H1 (cell line): ENCODE measurements around the gene KRTAP4-9. TPM values are rescaled to one million over a fixed set of nuclear protein-coding genes. Genes with fewer than 3 reads are reported as not detected.
"Not testable (repeated sequence)": the region's sequence is repeated elsewhere in the genome, so short reads cannot be mapped to it uniquely, and the experiment has no call there.

ENCODE experiments used
- CTCF ChIA-PET: fragments of 300-600 bp; sonication (Branson Sonifier 250); formaldehyde crosslinking; loops from one replicate; lab custom pipeline; 2021; ENCODE audit not compliant: partially characterized antibody; lab: Charles Lee
- POLR2A ChIA-PET: fragments of 300-600 bp; sonication (Branson Sonifier 250); formaldehyde crosslinking; loops from one replicate; lab custom pipeline; 2021; ENCODE audit warnings: inconsistent platforms; ENCODE audit not compliant: partially characterized antibody; lab: Charles Lee
- DNase-seq, 2 experiments: peaks; one replicate each; pipeline versions ENCODE4 v3.0.0 to v3.0.0-alpha.2; 2010 to 2022; ENCODE audit warnings: low spot score in 2 of 2, low read depth in 1 of 2, mixed read lengths in 1 of 2
- FAIRE-seq: peaks from 2 replicates; lab custom pipeline; 2011; peaks lifted over from hg19 to GRCh38; lab: Jason Lieb, UNC
- H2AFZ ChIP-seq: 2 replicates; pipeline ENCODE4 v1.8.1; 2012; ENCODE audit warnings: low read length, inconsistent platforms
- H2AK5ac ChIP-seq: 2 replicates; pipeline ENCODE4 v1.6.1; 2013; ENCODE audit warnings: low read depth, low read length
- H2BK120ac ChIP-seq: replicated peaks from 2 replicates; pipeline ENCODE3; 2013; ENCODE audit warnings: low read depth, low read length, inconsistent platforms
- H2BK12ac ChIP-seq: 2 replicates; pipeline ENCODE4 v1.6.1; 2013; ENCODE audit warnings: low read depth, low read length
- H2BK15ac ChIP-seq: 2 replicates; pipeline ENCODE4 v1.6.1; 2013; ENCODE audit warnings: low read length
- H2BK20ac ChIP-seq: 2 replicates; pipeline ENCODE4 v1.6.1; 2013; ENCODE audit warnings: low read length
- H2BK5ac ChIP-seq: 2 replicates; pipeline ENCODE4 v1.6.1; 2013; ENCODE audit warnings: low read depth, low read length
- H3K14ac ChIP-seq: 2 replicates; pipeline ENCODE4 v1.6.1; 2013; ENCODE audit warnings: inconsistent platforms; ENCODE audit not compliant: insufficient read length
- H3K18ac ChIP-seq: 2 replicates; pipeline ENCODE4 v1.6.1; 2013; ENCODE audit warnings: low read length; ENCODE audit errors: extremely low read depth
- H3K23ac ChIP-seq: 2 replicates; pipeline ENCODE4 v1.6.1; 2013; ENCODE audit warnings: inconsistent platforms; ENCODE audit not compliant: insufficient read length
- H3K23me2 ChIP-seq: 2 replicates; pipeline ENCODE4 v1.6.1; 2013; ENCODE audit warnings: low read depth, low read length
- H3K27ac ChIP-seq: 2 replicates; pipeline ENCODE4 v1.6.1; 2011; ENCODE audit warnings: low read depth, low read length, inconsistent platforms
- H3K27me3 ChIP-seq, 4 experiments: replicated peaks in 1 of 4; 1 replicate in 1 of 4; 2 replicates in 3 of 4; pipeline versions ENCODE4 v1.6.1 to v1.8.1; 2011 to 2013; ENCODE audit warnings: low read length in 3 of 4, mild to moderate bottlenecking in 3 of 4, inconsistent platforms in 2 of 4, mixed read lengths in 2 of 4, moderate library complexity in 1 of 4; ENCODE audit not compliant: control insufficient read depth in 3 of 4, insufficient read depth in 3 of 4; ENCODE audit errors: extremely low read depth in 1 of 4
- H3K36me3 ChIP-seq, 4 experiments: 2 replicates each; pipeline versions ENCODE4 v1.6.1 to v1.8.1; 2011 to 2013; ENCODE audit warnings: mild to moderate bottlenecking in 4 of 4, low read length in 3 of 4, moderate library complexity in 2 of 4, control low read depth in 1 of 4, inconsistent platforms in 1 of 4; ENCODE audit not compliant: insufficient read depth in 4 of 4, control insufficient read depth in 2 of 4
- H3K4ac ChIP-seq: replicated peaks from 2 replicates; pipeline ENCODE3; 2013; ENCODE audit warnings: low read length, low read depth, mixed read lengths, inconsistent platforms; ENCODE audit not compliant: insufficient read length
- H3K4me1 ChIP-seq, 4 experiments: replicated peaks in 1 of 4; 1 replicate in 1 of 4; 2 replicates in 3 of 4; pipeline versions ENCODE4 v1.6.1 to v1.8.1; 2011 to 2013; ENCODE audit warnings: low read length in 3 of 4, inconsistent platforms in 2 of 4, mixed read lengths in 1 of 4; ENCODE audit not compliant: insufficient read depth in 4 of 4, control insufficient read depth in 3 of 4
- H3K4me2 ChIP-seq, 2 experiments: 2 replicates each; pipeline versions ENCODE4 v1.6.1 to v1.8.1; 2011 to 2013; ENCODE audit warnings: low read depth in 2 of 2, low read length in 2 of 2, control low read depth in 1 of 2, inconsistent platforms in 1 of 2, mild to moderate bottlenecking in 1 of 2; ENCODE audit not compliant: insufficient read depth in 1 of 2
- H3K4me3 ChIP-seq, 4 experiments: fragments of 200-600, 300-600 bp in 1 of 4; sonication (generic), shearing (Covaris generic), sonication (Bioruptor Twin) in 1 of 4; 2 replicates each; pipeline versions ENCODE4 v1.5.1 to v1.8.1; 2011 to 2016; ENCODE audit warnings: low read length in 4 of 4, low read depth in 3 of 4, control low read depth in 2 of 4, inconsistent platforms in 2 of 4, mild to moderate bottlenecking in 2 of 4, mixed read lengths in 1 of 4, moderate library complexity in 1 of 4; ENCODE audit not compliant: insufficient read depth in 2 of 4; ENCODE audit errors: extremely low read depth in 1 of 4
- H3K56ac ChIP-seq: replicated peaks from 2 replicates; pipeline ENCODE3; 2013; ENCODE audit warnings: low read depth, mild to moderate bottlenecking, mixed read lengths, low read length, inconsistent platforms; ENCODE audit not compliant: insufficient read length
- H3K79me1 ChIP-seq: 2 replicates; pipeline ENCODE4 v1.6.1; 2013; ENCODE audit warnings: low read depth, low read length, control low read depth
- H3K79me2 ChIP-seq, 2 experiments: 2 replicates each; pipeline versions ENCODE4 v1.6.1 to v1.8.1; 2012 to 2013; ENCODE audit warnings: low read length in 2 of 2, mild to moderate bottlenecking in 2 of 2, inconsistent platforms in 1 of 2; ENCODE audit not compliant: insufficient read depth in 2 of 2, control insufficient read depth in 1 of 2
- H3K9ac ChIP-seq, 4 experiments: replicated peaks in 1 of 4; 1 replicate in 1 of 4; 2 replicates in 3 of 4; pipeline versions ENCODE4 v1.6.1 to v1.8.1; 2011 to 2013; ENCODE audit warnings: low read depth in 3 of 4, low read length in 3 of 4, control low read depth in 2 of 4, mild to moderate bottlenecking in 2 of 4, moderate library complexity in 2 of 4, inconsistent platforms in 1 of 4; ENCODE audit errors: extremely low read depth in 1 of 4
- H3K9me3 ChIP-seq, 2 experiments: 2 replicates each; pipeline versions ENCODE4 v1.6.1 to v1.8.1; 2012 to 2013; ENCODE audit warnings: mild to moderate bottlenecking in 2 of 2, moderate library complexity in 2 of 2, control low read depth in 1 of 2, inconsistent platforms in 1 of 2, low read depth in 1 of 2, low read length in 1 of 2, mixed read lengths in 1 of 2; ENCODE audit not compliant: insufficient read depth in 2 of 2
- H4K20me1 ChIP-seq, 2 experiments: replicated peaks in 1 of 2; 2 replicates each; pipeline versions ENCODE3 to v1.8.1; 2011 to 2013; ENCODE audit warnings: inconsistent platforms in 2 of 2, low read length in 2 of 2, mild to moderate bottlenecking in 1 of 2; ENCODE audit not compliant: insufficient read depth in 2 of 2, control insufficient read depth in 1 of 2
- H4K5ac ChIP-seq: 2 replicates; pipeline ENCODE4 v1.6.1; 2013; ENCODE audit warnings: low read length, low read depth, mixed read lengths, inconsistent platforms; ENCODE audit not compliant: insufficient read length
- H4K8ac ChIP-seq: 2 replicates; pipeline ENCODE4 v1.8.0; 2013; ENCODE audit warnings: mild to moderate bottlenecking, moderate library complexity, low read length, inconsistent platforms; ENCODE audit not compliant: insufficient read depth; ENCODE audit errors: extremely low read depth
- H4K91ac ChIP-seq: replicated peaks from 2 replicates; pipeline ENCODE3; 2013; ENCODE audit warnings: low read length, mixed read lengths, inconsistent platforms; ENCODE audit not compliant: insufficient read length
- WGBS, 2 experiments: shearing (Covaris generic) in 1 of 2; methylation state at CpG; one replicate each; pipeline versions ENCODE4 v1.1.6 to v1.1.7; 2013 to 2015; ENCODE audit warnings: low lambda C conversion rate in 2 of 2, mixed read lengths in 2 of 2, inconsistent platforms in 1 of 2, low coverage in 1 of 2, missing lambda C conversion rate in 1 of 2; ENCODE audit not compliant: insufficient replicate concordance in 2 of 2, insufficient coverage in 1 of 2, insufficient read length in 1 of 2; ENCODE audit errors: extremely low coverage in 1 of 2, missing lambda C conversion rate in 1 of 2; 5-methylcytosine and 5-hydroxymethylcytosine counted together
- long read RNA-seq, 2 experiments: library from RNA in 1 of 2; library from capped mRNA in 1 of 2; stranded (forward); transcript quantifications; one replicate each; pipeline ENCODE4 v2.0.0, GENCODE V29; 2021; ENCODE audit warnings: inconsistent platforms in 1 of 2
- polyA minus RNA-seq, 3 experiments: library from RNA; depleted of rRNA, polyadenylated mRNA; stranded (reverse); fragments of >200 nt; gene quantifications; 1 replicate in 2 of 3; 2 replicates in 1 of 3; pipeline ENCODE4 v1.2.3, GENCODE V29; 2011
- polyA plus RNA-seq, 7 experiments: library from polyadenylated mRNA; depleted of rRNA in 3 of 7; stranded (reverse) in 5 of 7; unstranded in 2 of 7; fragments of >200 nt in 5 of 7; fragments of 200-250 nt in 2 of 7; gene quantifications; 1 replicate in 5 of 7; 2 replicates in 1 of 7; 4 replicates in 1 of 7; pipeline versions ENCODE4 v1.2.1 to v1.2.3, GENCODE V29; 2011 to 2013; ENCODE audit warnings: missing spikeins in 2 of 7, mixed read lengths in 2 of 7
- total RNA-seq: library from RNA; stranded (reverse); fragmentation: NEBNext Ultra II Directional; extraction: Animal tissue kit (Norgen Biotek cat#: 25700); gene quantifications from 2 replicates; pipeline ENCODE4 v1.2.1, GENCODE V29; 2021

The KRTAP4-9 gene
- total RNA-seq (not detected in 2 replicates), polyA plus RNA-seq (2011; rRNA removed) (0.06 TPM in 1 of 2 replicates, not detected in the other), polyA minus RNA-seq (2011; rRNA and poly(A)+ RNA removed) (not detected in 2 replicates)
- 0.21 TPM for polyA plus RNA-seq (2011; cell fraction: cytosol; rRNA removed)
- polyA plus RNA-seq (2011; cell fraction: nucleus; rRNA removed) = not detected
- not detected in 4 replicates for polyA plus RNA-seq (2012, experiment 1 of 2)
- not detected for polyA plus RNA-seq (2012, experiment 2 of 2)
- polyA plus RNA-seq (2013, experiment 1 of 2) = not detected
- polyA plus RNA-seq (2013, experiment 2 of 2) = not detected
- polyA minus RNA-seq (2011; cell fraction: cytosol; rRNA and poly(A)+ RNA removed) = not detected
- not detected for polyA minus RNA-seq (2011; cell fraction: nucleus; rRNA and poly(A)+ RNA removed)
- long read RNA-seq, experiment 1 = 0 reads
- long read RNA-seq, experiment 2 = 0 reads

DNA sequence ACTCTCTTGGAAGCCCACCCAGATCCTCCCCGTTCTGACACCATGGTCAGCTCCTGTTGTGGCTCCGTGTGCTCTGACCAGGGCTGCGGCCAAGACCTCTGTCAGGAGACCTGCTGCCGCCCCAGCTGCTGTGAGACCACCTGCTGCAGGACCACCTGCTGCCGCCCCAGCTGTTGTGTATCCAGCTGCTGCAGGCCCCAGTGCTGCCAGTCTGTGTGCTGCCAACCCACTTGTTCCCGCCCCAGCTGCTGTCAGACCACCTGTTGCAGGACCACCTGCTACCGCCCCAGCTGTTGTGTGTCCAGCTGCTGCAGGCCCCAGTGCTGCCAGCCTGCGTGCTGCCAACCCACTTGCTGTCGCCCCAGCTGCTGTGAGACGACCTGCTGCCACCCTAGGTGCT, at the start of gene KRTAP4-9:
TSS of gene KRTAP4-9 (plus strand) at position 43 of the 400 bp plus-strand sequence. CDS start at position 43, 0 bp downstream.
- H2BK120ac ChIP-seq, H3K27ac ChIP-seq, H2BK12ac ChIP-seq: not testable (repeated sequence)

More for the DNA sequence above, at the start of gene KRTAP4-9:
- H3K27me3 ChIP-seq, H4K91ac ChIP-seq, H3K4me3 ChIP-seq, H4K8ac ChIP-seq, CTCF ChIA-PET, H3K23me2 ChIP-seq, H2AFZ ChIP-seq, H2AK5ac ChIP-seq, H2BK15ac ChIP-seq, H3K4me2 ChIP-seq, H3K79me1 ChIP-seq, FAIRE-seq, H3K23ac ChIP-seq, POLR2A ChIA-PET, DNase-seq, H3K36me3 ChIP-seq, H3K4ac ChIP-seq, H2BK20ac ChIP-seq, H4K20me1 ChIP-seq, H3K56ac ChIP-seq, H3K18ac ChIP-seq, H3K9ac ChIP-seq, H2BK5ac ChIP-seq, H3K9me3 ChIP-seq, H3K79me2 ChIP-seq, H4K5ac ChIP-seq, H3K14ac ChIP-seq, H3K4me1 ChIP-seq: not testable (repeated sequence)
- WGBS, 2 experiments = 78% methylated on average over 7 of the region's 10 CpGs; no CpG with 5 or more reads in 1 of the 2 experiments
